ELF-1 (cell line): Measurements from ENCODE around the gene KRT34.
A peak's percentile ranks its signal among the peaks of the same experiment; 100 is the strongest.
"Not testable (repeated sequence)": the region's sequence is repeated elsewhere in the genome, so short reads cannot be mapped to it uniquely, and the experiment has no call there.

Experiments
- DNase-seq: peaks from one replicate; pipeline ENCODE4 v3.0.0-alpha.2; 2016; ENCODE audit warnings: low read depth, low spot score

The KRT34 gene

DNA sequence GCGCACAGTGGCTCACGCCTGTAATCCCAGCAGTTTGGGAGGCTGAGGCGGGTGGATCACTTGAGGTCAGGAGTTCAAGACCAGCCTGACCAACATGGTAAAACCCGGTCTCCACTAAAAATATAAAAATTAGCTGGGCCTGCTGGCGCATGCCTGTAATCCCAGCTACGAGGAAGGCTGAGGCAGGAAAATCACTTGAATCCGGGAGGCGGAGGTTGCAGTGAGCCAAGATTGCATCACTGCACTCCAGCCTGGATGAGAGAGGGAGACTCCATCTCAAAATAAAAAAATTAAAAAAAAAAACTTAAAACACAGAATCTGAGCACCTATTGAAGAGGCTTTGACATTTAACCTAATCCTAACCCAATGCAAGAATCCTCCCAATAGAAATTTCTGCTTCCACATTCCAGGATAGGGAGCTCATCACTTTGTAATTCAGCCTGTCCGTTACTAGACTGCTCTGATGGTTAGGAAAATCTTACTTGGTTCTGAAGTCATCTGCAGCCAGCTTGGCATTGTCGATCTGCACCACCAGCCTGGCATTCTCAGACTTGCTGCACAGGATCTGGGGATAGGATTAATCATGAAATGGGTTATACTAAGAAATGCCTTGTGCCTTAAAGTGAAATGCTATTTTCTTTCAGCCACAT lies 14.6 kb downstream of the KRT34 start:
- no peak for DNase-seq

DNA sequence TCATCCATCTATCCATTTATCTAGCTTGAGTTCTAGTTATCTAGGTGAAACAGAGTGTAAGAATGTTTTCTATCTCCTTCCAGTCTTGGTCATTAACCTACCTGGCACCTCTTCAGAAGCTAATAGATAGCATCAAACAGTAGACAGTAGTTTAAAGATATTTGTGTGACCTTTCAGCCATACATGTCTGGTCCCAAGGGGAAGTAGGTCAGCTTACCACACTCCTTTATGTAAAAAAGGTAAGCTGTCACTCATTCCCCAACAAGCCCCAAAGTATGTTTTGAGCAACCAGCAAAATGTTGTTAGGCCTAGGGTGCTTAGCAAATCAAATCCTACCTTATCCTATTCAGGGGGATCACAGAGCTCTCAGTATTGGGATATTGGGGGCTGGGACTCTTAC lies 16.0 kb downstream of the KRT34 start:
- no peak for DNase-seq

DNA sequence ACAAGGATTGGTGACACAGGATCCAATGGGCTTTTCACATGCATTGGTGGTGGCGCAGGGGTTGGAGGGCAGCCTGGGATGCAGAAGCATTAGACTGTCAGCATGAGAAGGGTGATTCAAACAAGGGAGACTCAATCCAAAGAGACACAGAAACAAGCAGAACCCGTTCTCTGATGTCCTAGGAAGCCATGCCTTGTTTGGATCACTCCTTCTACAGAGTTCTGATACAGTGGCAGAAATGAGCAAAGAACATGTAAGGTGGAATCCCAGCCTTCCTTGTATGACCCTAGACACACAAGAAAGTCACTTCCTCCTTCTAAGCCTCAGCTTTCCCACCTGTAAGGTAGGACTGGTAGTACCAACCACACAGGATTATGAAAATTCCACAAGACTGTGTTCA lies 18.2 kb downstream of the KRT34 start:
- DNase-seq, result no peak

GRCh38 chr17:41360296-41360995 lies 21.7 kb downstream of the KRT34 start:
- peak; percentile 58 for DNase-seq

DNA sequence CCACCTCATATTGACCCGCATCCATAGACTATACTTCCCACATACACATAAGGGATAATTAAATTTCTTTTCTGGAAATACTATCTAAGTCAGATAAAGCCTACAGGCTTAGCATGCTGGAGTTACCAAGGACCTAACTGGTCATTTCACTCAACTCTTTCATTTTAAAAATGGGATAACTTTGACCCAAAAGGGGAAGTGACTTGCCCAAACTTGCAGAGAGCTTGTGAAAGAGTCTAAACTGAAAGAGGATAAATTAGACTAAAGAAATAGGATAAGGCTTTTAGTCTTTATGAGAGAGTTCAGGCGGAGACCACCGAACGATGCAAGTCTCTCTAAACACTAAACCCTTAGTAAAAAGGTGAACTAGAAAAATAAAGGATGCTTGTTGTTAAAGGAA lies 27.6 kb downstream of the KRT34 start:
- no peak for DNase-seq

DNA sequence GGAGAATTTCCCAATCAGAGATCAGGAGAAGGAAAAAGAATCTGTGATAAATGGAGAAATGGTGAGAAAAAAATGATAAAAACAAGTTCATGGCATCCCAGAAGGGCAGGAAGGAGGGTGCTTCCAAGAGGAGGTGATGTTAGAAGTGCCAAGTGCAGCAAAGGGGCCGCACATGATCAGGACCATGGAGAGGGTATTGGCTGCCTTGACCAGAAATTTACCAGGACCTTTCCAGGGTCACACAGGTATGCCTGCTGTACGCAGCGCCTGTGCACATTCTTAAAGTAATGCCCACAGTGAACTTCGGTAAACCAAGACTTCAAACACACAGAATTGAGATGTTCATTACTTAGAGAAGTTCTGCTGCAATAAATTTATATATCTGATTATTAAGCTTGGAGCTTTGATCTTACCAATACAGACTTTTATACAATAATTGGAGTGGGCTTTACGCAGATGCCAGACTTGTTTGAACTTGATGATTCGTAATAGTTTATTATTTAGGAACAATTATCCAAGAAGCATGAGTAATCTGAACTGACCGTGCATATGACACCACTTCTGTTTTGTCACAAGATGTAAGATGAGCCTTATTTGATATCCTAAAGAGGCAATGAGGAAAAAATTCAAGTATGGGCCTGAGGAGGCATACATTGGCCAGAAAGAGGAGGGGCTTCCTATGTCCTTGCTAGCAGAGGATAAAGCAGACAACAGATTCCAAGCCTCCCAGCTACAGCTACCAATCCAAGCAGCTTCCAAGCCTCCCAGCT lies 29.3 kb downstream of the KRT34 start:
- no peak for DNase-seq

GRCh38 chr17:41351177-41351576 lies 30.9 kb downstream of the KRT34 start:
- DNase-seq, result no peak

DNA sequence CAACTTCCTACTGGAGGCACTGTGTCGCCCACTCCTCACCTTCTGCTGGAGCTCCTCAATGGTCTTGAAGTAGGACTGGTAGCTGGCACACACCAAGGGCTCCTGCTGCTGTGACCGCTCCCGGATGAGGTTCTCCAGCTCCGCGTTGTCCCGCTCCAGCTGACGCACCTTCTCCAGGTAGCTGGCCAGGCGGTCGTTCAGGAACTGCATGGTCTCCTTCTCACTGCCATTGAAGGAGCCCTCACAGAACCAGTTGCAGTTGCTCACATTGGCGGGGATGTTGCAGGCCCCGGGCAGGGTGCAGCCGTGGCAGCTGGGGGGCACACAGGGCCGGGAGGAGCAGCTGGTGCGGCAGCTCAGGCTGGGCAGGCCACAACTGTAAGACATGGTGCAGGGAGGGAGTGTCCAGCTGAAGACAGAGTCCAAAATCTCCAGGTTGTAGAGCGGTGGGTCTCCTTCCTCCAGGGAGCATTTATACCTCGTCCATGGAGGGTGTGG lies 31.7 kb downstream of the KRT34 start, which contains the start of gene KRT33A:
Gene KRT33A, minus strand, starts transcription at position 448 of the 498 bp plus-strand sequence. Its CDS starts 61 bp downstream, at position 387.
- DNase-seq, result not testable (repeated sequence)

DNA sequence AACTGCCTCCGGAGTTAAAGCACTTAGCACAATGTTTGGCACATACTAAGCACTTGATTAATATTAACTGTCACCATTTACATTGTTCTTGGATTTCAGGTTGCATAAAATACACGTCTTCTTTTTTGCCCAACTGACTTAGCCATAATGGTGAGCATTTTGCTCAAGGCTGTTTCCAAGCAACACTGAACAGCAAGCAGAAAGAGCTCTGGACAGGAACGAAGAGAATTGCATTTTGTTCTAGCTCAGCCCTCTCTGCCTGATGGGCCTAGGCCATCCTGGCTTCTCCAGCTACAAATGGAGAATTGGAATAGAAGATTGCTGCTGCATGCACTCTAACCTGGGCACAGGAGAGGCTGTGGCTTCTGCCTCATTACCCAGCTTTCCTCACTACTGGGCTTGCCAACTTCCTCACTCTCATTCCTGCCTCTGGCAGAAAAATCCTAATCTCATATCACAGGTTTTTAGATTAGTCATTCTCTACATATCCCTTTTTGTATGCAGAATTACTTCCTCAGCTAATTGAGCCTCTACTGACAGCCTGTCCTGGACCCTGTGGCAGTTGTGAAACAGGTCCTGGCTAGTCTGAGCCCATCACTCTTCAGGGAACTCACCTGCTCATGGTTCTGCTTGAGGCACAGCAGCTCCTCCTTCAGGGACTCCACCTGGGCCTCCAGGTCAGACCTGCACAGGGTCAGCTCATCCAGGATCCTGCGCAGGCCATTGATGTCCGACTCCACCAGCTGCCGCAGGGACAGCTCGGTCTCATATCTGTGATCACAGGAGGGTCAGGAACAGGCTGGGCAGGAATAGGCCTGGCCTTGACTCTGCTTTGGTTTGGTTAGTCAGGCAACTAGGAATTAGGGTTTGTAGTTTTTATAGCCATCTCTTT lies 34.0 kb downstream of the KRT34 start:
- no peak for DNase-seq

DNA sequence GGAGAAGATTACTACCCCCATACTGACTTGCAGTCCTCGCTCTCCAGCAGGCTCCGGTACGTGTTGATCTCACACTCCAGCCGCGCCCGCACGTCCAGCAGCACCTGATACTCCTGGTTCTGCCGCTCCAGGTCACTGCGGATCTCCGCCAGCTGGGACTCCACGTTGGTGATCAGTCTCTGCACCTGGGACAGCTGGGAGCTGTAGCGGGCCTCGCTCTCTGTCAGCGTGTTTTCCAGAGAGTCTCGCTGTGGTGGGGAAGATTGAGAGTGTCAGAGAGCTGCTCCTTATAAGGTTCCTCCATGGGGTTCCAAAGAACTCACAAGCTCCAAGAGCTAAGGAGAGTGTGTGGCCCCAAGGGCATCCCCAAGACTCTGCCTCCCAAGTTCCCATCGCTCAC lies 35.7 kb downstream of the KRT34 start:
- DNase-seq, result not testable (repeated sequence)

- DNase-seq, result no peak
These were observed 36.1 kb downstream of the KRT34 start for GRCh38 chr17:41345992-41346391.

DNA sequence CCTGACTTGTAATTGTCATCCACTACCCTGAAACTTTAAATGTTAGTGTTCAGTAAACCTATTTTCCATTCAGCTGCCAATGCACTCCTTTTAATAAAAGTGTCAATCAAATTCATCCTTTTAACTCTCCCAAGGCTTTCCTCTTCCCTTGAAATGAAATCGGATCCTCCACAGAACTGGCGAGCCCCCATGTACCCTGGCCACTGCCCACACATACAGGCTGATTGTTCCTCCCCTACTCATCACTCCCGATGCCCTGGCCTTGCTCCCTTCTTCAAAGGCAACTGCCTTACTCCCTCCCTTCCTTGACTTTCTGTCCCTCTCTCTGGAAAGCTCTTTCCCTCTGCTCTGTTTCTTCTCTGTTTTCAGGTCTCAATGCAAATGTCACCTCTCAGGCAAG lies 39.1 kb downstream of the KRT34 start:
- DNase-seq, result no peak

- DNase-seq, result no peak
These were observed 40.9 kb downstream of the KRT34 start for GRCh38 chr17:41340934-41341861.

GRCh38 chr17:41340494-41340893 lies 41.6 kb downstream of the KRT34 start:
- no peak for DNase-seq

DNA sequence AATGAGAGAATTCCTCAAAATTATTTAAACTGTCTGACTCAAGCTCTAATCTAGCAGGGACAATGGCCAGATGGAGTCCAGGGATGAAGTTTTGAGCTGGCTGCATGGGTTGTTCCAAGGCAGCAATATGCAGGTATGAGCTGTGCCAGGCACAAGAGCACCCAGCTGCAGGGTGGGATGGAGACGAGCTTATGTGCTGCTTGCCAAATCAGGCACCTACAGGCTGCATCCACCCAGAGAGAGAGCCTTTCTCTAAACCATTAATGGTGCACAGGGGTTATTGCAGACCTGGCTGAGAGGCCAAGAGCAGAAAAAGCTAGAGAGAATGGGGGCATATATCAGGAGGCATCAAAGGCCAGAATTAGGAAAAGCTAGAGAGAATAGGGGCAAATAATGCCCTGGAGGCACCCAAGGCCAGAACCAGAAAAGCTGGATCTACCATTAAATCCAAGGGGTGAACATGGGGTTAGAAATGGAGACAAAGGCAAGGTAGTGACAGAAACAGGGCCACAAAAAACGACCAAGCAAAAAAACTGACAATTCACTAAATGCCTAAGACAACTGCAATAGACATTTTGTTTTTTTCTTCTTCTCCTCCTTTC lies 42.4 kb downstream of the KRT34 start:
- DNase-seq, result no peak

- DNase-seq, result no peak
These were observed 43.1 kb downstream of the KRT34 start for GRCh38 chr17:41338961-41339485.

- no peak for DNase-seq
These were observed 46.4 kb downstream of the KRT34 start for GRCh38 chr17:41335747-41336146.

GRCh38 chr17:41334385-41335305 lies 47.5 kb downstream of the KRT34 start:
- DNase-seq, result no peak

DNA sequence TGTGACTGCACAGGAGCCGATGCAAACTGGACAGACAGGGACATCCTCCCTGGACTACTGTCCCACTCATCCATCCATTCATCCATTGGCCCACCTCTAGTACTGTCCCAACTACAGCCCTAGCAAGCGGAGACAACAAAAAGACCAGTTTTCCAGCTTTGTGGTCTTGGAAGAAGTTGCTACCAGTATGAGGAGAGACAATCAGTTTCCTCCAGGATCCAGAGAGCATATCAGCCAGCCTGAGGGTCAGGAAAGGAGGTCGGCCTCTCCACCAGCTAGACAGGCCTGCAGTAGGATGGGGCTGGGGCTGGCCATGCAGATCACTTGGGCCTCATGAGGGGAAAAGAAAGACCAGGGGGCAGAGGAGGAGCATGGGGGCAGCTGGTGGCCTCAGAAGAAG lies 48.3 kb downstream of the KRT34 start:
- no peak for DNase-seq
